GM18951 (cell line): ENCODE results near the gene PGAM2.

Experiments used
- POLR2A ChIP-seq: IDR thresholded peaks from 4 replicates; pipeline ENCODE4 v1.6.1; 2011; ENCODE audit warnings: mild to moderate bottlenecking; ENCODE audit not compliant: insufficient read length, insufficient read depth; ENCODE audit errors: extremely low read depth
- in situ Hi-C: fragments of 300-500 bp; cut with MboI; formaldehyde crosslinking; loops from one replicate; pipeline ENCODE4 v1.12.0; 2022; ENCODE audit warnings: low sequenced_read_pairs, mixed read lengths, inconsistent platforms; ENCODE audit not compliant: unreplicated experiment

PGAM2 gene

DNA sequence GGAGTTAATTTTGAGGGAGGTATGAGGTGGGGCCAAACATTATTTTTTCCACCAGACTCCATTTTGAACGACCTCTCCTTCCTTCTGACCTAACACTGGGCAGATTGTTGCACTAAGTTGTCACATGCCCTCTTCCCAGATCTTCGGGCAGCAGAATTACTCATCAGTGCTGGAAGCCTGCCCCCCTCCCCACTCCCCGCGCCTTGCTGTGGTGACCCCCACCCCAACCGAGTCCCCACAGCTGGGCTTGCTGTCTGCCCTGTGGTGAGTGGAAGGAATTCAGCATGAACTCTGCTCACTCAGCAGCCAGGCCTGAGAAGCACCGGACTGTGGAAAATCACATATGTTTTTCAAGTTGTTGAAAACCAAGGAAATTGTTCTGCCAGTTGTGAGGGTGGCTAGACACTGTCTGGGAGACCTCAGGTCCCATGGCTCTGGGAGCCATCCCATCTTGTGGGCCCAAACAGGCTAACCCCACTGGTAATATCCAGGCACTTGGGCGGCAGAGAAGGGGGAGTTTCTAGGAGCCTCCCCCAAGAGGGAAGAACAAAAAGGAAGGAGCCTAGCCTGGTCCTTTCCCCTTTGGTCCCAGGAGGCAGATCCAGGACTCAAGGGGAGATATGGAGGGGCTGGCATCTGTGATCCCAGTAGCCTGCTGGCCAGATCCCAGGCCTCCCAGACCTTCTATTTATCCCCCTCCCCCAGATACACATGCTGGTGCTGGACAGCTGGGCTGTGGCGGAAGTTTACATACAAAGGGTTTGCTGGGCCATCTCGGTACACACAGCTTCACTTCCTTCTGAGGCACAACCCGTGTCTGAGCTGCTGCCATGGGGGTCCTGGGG lies 35.3 kb upstream of the PGAM2 start:
- in situ Hi-C loops = no loop called here
- TF ChIP-seq POLR2A = no peak

DNA sequence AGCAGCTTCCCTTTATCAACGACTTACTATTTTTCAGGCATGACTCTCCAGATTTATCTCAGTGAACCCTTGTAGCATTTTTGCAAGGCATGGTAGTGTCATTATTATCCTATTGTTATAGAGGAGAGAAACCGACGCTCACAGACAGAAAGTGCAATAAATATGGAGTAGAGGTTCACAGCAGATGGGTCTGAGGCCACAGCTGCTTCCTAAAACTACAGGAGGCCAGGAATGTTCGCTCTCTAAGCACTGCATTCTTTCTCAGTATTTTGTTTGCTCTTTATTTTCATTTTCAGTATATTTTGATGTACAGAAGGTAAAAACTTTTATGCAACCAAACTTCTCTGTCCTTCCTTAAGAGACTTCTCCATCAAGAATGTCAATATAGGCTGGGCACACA lies 34.3 kb upstream of the PGAM2 start:
- TF ChIP-seq POLR2A = no peak
- in situ Hi-C loops = no loop called here

DNA sequence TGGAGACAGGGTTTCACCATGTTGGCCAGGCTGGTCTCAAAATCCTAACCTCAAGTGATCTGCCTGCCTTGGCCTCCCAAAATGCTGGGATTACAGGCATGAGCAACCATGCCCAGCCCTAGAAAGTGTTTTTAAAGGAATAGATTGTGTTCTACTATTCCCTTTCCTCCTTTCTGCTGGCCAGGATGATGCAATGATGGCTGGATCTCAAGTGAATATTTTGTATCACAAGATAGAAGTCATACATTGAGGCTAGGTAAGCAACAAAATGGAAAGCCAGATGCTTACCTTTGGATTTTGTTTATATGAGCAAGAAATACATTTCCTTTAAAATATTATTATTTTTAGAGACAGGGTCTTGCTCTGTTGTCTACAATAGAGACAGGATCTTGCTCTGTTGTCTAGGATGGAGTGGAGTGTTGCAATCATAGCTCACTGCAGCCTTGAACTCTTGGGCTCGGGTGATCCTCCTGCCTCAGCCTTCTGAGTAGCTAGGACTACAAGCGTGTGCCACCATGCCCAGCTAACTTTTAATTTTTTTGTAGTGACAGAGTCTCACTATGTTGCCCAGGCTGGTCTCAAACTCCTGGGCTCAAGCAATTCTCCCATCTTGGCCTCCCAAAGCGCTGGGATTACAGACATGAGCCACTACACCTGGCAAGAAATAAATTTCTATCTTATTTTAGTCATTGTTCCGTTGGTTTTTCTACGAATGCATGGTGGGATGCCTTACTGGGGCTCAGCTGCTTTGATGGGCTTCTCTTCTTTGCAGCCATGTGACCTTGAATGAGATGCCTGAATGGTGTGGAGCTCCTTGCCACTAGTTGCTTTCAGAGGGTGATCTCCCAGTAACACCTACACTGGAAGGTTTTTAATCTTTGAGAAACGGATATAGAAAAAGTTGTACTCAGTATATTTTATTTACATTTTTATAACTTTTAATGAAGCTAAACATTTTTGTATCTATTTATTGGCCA lies 33.0 kb upstream of the PGAM2 start:
- in situ Hi-C loops = no loop called here

DNA sequence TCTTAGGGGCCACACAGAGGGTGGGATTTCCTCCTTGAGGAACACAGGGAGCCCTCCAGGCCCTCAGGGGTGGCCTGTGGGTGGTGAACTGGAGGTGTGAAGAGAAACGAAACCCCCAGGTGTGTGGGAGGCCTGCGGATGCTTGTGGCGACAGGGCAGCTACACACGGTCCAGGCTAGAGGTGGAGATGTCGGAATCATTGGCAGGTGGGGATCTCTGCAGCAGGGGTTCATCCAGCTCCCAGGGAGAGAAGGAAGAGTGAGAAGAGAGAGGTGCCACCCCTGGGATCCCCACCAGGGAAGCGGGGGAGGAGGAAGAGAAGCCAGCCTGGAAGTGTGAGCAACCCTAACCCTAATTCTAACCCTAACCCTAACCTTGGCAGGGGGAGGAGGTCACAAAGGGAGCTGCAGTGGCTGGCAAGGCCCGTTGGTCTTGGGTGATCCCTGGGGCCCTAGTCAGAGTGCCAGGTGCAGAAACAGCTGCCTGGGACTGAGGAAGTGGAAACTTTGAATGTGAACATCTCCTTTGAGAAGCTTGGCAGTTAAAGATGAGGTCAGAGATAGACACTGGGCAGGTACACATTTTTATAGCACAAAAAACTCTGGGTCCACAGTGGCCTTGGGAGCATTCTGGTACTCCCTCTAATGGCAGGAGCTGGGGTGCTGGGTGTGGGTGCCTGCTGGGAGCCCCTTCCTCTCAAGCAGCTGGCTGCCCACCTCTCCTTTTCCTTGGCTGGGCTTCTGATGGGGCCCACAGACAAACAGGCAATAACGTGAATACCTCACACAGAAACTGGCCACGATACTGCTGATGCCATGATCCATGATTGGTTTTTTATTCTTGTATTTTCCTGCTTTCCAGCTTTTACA lies 31.9 kb upstream of the PGAM2 start:
- TF ChIP-seq POLR2A = no peak

More for the DNA sequence above, 33.0 kb upstream of the PGAM2 start:
- TF ChIP-seq POLR2A = no peak

DNA sequence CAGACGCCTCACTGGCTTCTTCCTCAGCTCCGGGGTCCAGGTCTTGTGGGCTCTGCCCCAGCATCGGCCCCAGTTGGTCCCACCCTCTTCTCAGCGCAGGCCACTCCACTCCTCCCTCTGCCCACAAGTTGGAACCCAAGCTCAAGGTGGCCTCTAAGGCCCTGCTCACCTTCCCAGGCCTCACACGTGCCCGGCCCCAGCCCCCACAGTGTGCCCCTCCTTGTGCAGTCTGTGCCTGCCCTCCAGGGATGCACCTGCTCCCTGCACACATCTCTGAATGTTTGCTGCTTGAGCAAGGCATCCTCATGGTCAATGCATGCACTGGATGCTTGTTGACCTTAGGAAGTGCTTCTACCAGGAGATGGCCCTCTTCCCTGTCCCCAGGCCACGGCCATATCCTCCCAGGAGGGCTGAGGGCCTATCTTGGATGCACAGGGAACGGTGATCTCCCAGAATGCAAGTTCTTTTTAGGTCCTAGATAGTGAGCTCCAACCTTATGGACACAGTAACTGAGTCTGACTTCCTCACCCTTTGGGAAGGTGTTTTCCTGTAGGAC lies 31.0 kb upstream of the PGAM2 start:
- in situ Hi-C loops = no loop called here
- TF ChIP-seq POLR2A = no peak

More for the DNA sequence above, 31.9 kb upstream of the PGAM2 start:
- in situ Hi-C loops = no loop called here

DNA sequence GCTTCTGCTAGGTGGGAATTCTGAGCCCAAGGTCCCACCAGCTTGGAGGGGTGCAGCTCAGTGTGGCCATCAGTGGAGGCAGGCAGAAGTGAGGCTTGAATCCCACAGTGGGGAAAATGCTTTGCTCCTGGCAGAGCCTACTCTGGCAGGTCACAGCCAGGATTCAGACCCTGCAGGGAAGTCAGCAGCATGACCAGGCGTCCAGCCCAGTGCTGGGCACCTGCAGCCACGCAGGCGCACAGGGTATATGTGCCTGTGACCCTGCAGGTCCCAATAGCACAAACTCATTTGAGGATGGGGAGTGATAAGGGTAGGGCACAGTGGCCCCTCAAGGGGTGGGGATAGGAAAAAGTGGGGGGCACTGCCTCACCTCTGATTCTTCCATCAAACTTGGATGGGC lies 30.4 kb upstream of the PGAM2 start:
- no peak for TF ChIP-seq POLR2A
- in situ Hi-C loops = no loop called here

DNA sequence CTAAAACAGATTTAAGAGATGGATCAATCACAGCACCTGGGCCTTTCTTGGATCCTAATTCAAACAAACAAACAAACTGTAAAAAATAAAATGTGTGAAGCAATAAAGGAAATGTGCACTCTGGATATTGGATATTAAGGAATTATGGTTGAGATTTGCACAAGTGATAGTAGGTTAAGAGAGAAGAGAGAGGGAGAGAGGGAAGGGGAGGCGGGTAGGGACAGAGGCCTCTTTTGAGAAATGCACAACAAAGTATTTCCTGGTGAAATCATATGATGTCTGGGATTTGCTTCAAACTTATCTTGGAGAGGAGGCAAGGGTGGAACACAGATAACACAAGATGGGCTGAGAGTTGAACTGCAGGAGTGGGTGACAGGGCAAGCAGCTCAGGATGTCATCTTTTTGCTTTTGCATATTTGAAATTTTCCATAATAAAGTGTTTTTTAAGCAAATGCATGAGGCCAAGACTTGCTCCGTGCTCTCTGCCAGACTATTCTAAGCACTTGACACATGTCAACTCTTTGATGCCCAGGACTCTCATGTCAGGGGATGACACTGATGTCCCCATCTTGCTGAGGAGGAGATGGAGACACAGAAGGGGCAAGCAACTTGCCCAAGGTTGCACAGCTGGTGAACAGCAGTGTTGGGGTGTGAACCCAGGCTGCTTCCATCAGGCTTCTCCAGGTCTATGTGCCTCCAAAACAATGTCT lies 29.7 kb upstream of the PGAM2 start:
- no peak for TF ChIP-seq POLR2A
- in situ Hi-C loops = no loop called here

DNA sequence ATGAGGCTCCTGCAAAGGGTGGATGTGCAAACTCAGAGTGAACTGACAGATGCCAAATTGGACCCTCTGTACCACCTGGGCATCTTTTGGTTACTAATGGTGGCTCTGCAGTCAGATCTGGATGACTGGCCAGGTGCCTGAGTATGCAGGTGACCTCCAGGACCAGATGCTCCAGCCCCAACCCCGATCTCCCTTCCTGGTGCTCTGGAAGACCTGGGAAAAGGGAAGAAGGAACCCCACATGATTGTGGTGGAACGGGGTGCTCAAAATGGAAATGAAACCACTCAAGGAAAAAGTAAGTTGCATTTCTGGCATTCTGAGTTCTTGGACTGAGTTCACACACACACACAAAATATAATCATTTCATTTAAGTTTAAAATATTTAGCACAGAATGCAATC lies 29.0 kb upstream of the PGAM2 start:
- in situ Hi-C loops = no loop called here

DNA sequence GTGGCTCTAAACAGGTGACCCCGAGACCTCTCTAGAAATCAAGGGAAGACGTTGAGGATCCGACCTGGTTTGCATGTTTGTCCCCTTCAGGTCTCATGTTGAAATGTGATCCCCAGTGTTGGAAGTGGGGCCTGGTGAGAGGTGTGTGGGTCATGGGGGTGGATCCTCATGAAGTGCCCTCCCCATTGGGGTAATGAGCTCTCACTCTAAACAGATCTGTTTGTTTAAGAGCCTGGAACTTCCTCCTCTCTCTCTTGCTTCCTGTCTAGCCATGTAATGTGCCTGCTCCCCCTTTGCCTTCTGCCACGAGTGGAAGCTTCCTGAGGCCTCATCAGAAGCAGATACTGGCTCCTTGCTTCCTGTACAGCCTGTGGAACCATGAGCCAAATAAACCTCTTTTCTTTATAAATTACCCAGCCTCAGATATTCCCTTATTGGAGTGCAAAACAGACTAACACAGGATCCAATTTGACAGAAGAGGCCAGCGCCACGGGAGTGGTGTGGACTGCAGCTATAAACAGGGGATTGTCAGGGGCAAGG lies 27.8 kb upstream of the PGAM2 start:
- no peak for TF ChIP-seq POLR2A
- in situ Hi-C loops = no loop called here

More for the DNA sequence above, 29.0 kb upstream of the PGAM2 start:
- no peak for TF ChIP-seq POLR2A

DNA sequence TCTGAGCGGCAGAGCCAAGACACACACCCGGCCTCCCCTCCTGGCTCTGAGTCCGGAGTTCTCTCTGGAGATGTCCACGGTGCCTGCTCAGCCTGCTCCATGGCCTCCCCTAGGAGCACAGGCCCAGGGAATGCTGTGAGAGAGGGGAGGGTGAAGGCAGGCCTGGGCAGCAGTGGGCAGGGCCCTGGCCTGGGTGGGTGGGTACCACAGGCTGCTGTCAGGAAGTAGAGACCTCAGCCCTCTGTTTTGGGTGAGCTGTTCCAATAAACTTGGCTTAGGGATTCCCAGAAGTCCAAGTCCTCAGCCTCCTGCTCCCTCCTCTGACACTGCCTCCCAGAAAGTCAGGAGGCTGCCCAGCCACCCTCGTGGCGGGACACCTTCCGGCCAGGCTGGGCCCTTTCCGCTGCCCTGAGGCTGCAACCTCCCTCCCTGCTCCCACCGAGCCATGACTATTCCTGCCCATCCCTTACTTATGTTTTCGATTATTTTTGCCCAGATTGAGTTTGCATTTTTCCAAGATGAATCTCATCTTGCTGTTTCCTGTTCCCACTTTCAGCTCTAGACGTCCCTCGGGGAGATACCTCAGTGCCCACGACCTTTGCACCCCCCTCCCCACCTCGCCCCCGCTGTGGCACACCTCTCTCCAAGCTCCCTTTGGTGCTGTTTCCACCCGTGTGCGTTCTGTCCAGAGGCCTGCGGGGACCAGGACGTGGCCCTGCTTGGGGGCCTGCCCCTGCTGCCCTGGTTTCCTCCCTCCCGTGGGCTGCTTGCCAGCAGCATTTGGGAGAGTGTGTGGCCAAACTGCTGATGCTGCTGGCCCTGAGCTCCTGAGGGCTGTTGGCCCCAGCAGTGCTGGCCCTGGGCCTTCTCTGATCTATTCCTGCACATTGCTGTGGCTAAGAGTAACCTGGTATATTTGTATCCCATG lies 22.8 kb upstream of the PGAM2 start:
- TF ChIP-seq POLR2A = no peak
- in situ Hi-C loops = no loop called here

DNA sequence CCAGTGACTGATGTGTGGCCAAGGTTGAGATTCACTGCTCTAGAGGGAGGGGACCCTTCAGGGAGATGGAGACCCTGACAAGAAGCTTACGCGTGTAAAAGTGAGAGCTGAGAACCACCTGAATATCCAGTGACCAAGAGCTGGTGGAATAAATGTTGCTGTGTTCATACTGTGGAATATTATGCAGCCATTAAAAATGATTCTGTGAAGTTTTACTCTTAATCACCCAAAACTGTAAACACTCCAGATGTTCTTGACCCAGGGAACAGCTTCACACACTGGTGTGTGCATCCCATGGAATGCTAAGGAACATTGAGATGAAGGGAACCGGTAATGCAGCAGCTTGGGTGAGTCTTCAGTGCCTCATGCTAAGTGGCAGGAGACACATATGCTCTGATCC lies 21.3 kb upstream of the PGAM2 start:
- in situ Hi-C loops = no loop called here
- no peak for TF ChIP-seq POLR2A

DNA sequence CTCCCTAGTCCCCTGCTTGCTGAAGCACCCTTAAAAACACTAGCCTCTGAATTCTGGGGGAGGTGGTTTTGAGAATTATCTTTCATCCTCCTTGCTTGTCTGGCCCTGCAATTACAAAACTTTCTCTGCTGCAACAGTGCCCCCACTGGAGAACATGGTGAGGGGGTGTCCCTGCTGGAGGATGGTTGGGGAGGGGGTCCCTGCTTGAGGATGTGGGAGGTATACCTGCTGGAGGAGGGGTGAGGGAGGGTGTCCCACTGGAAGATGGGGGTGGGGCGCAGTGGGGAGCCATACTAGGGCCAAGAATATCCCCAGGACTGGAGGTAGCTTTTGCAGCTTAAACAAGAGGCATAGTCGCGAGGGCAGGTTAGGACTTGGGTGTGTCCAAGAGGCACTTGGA lies 20.2 kb upstream of the PGAM2 start:
- TF ChIP-seq POLR2A = no peak
- in situ Hi-C loops = no loop called here
